Prostate gland (tissue), 2 donors: Measurements from ENCODE around the gene KCNJ15. TPM values are rescaled to one million over a fixed set of nuclear protein-coding genes. Genes with fewer than 3 reads are reported as not detected.

ENCODE experiments used
- DNase-seq: peaks from one replicate; pipeline ENCODE4 v3.0.0-alpha.2; 2019; ENCODE audit warnings: low spot score
- H3K27ac ChIP-seq, 2 donors: fragments of 200-600 bp; sonication (generic); 2 replicates each; pipeline ENCODE4 v1.5.1; 2017 to 2019
- H3K27me3 ChIP-seq: fragments of 200-600 bp; sonication (generic); replicated peaks from 2 replicates; pipeline ENCODE4 v1.5.1; 2019; ENCODE audit not compliant: insufficient read depth
- H3K36me3 ChIP-seq, 2 donors: fragments of 200-600 bp; sonication (generic); 1 replicate in 1 of 2; 2 replicates in 1 of 2; pipeline versions ENCODE4 v1.5.1 to v1.8.1; 2017 to 2019
- H3K4me1 ChIP-seq: fragments of 200-600 bp; sonication (generic); replicated peaks from 2 replicates; pipeline ENCODE4 v1.5.1; 2019
- H3K4me3 ChIP-seq, 2 donors: fragments of 200-600 bp; sonication (generic); 2 replicates each; pipeline ENCODE4 v1.5.1; 2017 to 2019
- H3K9me3 ChIP-seq: fragments of 200-600 bp; sonication (generic); 2 replicates; pipeline ENCODE4 v1.5.1; 2017
- POLR2A ChIP-seq: fragments of 450-650 bp; IDR thresholded peaks from one replicate; pipeline ENCODE4 v1.6.1; 2016; ENCODE audit warnings: antibody characterized with exemption, mild to moderate bottlenecking
- POLR2AphosphoS5 ChIP-seq: sonication (generic); formaldehyde crosslinking; IDR thresholded peaks from one replicate; pipeline ENCODE4 v1.6.1; 2017; ENCODE audit warnings: antibody characterized with exemption
- WGBS: methylation state at CpG from one replicate; pipeline ENCODE4 v1.1.5; 2018; 5-methylcytosine and 5-hydroxymethylcytosine counted together
- intact Hi-C: fragments of 100-400 bp; cut with DNase I; formaldehyde crosslinking; loops from one replicate; pipeline ENCODE4 v1.14.2; 2022
- total RNA-seq, 2 donors: library from RNA; depleted of rRNA; stranded (reverse); fragments of >200 nt; gene quantifications; one replicate each; pipeline ENCODE4 v1.1.0, GENCODE V29; 2016
- TF ChIP-seq, protein P1 (sequence below), 4 experiments: fragments of 200-600 bp in 2 of 4; fragments of 450-650 bp in 2 of 4; sonication (generic) in 2 of 4; IDR thresholded peaks; 1 replicate in 3 of 4; 2 replicates in 1 of 4; pipeline ENCODE4 v1.5.1; 2016 to 2019; ENCODE audit warnings: antibody characterized with exemption in 4 of 4, mild to moderate bottlenecking in 2 of 4, moderate library complexity in 2 of 4

The KCNJ15 gene
- total RNA-seq, 2 donors from 2014 or later, result 4.5 to 5.6 TPM

DNA sequence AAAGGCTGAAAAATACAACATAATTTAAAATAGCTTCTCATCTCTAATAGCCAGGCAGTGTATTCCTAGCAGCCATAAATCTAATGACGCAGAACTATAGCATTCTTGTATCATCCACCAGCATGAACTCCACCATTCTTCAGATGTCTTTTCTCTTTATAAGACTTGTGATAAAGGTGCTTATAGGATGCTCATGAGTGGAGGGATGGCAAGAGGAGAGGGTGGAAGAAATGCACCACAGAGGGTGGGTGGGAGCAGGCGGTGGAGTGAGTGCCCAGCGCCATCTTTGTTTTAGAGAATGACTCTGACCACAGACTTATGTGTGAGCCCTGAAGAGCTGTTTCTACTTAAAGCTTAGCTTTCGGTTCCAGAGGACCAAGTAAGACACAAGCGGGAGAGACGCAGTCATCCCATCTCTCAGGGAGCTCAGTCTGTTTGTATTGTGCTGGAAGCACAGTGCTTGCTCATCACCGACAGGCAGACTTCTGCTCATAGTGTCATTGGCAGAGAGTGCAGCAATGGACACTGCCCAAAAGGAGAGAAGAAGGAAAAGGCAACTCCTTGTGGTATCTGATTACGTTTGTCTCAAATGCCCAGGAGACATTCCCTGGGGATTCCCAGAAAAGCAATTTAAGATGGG is 65.6 kb downstream of the KCNJ15 start:
- Histone ChIP-seq H3K27me3 (no peaks in the 10 kb centered on the region), H3K36me3 (no peaks in the 10 kb centered on the region), H3K27ac (no peak overlapping the region), H3K4me1 (no peaks in the 10 kb centered on the region), H3K9me3 (no peaks in the 10 kb centered on the region), H3K4me3 (no peak overlapping the region)
- intact Hi-C loops, result no loop called here
- no peak for TF ChIP-seq POLR2A
- TF ChIP-seq POLR2AphosphoS5, result no peak
- TF ChIP-seq, protein P1, sequence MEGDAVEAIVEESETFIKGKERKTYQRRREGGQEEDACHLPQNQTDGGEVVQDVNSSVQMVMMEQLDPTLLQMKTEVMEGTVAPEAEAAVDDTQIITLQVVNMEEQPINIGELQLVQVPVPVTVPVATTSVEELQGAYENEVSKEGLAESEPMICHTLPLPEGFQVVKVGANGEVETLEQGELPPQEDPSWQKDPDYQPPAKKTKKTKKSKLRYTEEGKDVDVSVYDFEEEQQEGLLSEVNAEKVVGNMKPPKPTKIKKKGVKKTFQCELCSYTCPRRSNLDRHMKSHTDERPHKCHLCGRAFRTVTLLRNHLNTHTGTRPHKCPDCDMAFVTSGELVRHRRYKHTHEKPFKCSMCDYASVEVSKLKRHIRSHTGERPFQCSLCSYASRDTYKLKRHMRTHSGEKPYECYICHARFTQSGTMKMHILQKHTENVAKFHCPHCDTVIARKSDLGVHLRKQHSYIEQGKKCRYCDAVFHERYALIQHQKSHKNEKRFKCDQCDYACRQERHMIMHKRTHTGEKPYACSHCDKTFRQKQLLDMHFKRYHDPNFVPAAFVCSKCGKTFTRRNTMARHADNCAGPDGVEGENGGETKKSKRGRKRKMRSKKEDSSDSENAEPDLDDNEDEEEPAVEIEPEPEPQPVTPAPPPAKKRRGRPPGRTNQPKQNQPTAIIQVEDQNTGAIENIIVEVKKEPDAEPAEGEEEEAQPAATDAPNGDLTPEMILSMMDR (IDR thresholded peaks at IDR 0.05), result no peak
- 82% methylated on average over 8 of the region's 8 CpGs for WGBS
- DNase-seq, result no peak

DNA sequence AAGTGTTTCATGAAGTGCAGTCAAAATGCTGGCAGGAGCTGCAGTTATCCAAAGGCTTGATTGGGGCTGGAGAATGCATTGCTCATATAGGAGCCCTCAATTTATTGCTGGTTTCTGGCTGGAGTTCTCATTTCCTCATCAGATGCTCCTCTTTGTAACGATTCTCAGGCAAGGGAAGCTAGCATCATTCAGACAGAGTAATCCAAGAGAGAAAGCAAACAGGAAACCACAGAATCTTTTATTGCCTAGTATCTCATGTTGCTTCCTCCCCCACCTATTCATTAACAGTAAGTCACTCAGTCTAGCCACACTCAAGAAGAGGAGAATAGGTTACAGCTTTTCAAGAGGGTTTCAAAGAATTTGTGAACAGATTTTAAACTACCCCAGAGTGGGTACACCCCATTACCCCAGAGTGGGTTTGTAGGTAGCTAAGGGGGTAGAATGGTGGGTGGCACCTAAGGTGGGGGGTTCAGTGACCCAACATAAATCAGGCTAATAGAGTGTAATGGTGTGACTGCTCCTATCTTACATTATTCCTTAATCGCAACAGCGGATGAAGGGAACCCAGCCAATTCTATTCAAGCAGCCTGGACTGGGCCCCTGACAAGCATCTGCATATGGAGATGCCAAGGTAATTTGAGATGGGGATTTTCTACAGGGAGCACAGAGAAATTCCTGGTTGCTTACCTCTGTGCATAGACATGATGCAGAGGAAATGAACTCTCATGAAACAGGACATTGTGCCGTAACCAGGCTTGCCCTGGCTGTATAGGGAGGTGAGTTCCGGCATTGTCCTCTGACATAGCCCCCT is 67.1 kb downstream of the KCNJ15 start:
- intact Hi-C loops, result no loop called here
- no peaks in the 10 kb centered on the region for H3K9me3 ChIP-seq
- WGBS, result 12% methylated on average over 5 of the region's 5 CpGs
- H3K4me1 ChIP-seq, result no peaks in the 10 kb centered on the region
- no peak overlapping the region for H3K27ac ChIP-seq
- no peaks in the 10 kb centered on the region for H3K36me3 ChIP-seq
- H3K27me3 ChIP-seq, result no peaks in the 10 kb centered on the region
- no peak overlapping the region for H3K4me3 ChIP-seq
- DNase-seq, result peak; percentile 39
- TF ChIP-seq, protein P1 (IDR thresholded peaks at IDR 0.05), result no peak
- TF ChIP-seq POLR2AphosphoS5, result peak; percentile 39

DNA sequence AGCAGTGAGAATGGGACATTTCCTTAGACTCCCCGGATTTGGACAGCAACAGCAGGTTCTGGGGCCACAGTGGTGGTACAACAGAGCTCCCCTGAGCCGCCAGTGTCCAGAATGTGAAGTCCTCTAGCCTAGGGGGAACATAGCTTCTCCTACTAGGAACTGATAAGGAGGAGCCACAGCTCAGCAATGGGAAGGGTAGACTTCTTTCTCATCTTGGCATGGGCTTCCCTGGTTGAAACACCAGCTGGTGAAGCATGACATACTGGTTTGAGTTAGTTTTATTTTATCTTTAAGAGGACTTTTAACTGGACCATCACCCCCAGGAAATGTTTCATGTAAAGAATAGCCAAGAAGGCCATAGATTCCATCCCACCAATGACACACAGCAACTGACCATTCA is 68.4 kb downstream of the KCNJ15 start:
- TF ChIP-seq POLR2A, result no peak
- TF ChIP-seq, protein P1 (IDR thresholded peaks at IDR 0.05), result no peak
- no peak for TF ChIP-seq POLR2AphosphoS5
- no peak for DNase-seq
- H3K9me3 ChIP-seq, result no peaks in the 10 kb centered on the region
- H3K27ac ChIP-seq, result no peak overlapping the region
- WGBS, result 83% methylated on average over 2 of the region's 2 CpGs
- H3K4me3 ChIP-seq, result no peak overlapping the region
- no peaks in the 10 kb centered on the region for H3K36me3 ChIP-seq
- intact Hi-C loops, result no loop called here
- no peaks in the 10 kb centered on the region for H3K4me1 ChIP-seq
- H3K27me3 ChIP-seq, result no peaks in the 10 kb centered on the region

DNA sequence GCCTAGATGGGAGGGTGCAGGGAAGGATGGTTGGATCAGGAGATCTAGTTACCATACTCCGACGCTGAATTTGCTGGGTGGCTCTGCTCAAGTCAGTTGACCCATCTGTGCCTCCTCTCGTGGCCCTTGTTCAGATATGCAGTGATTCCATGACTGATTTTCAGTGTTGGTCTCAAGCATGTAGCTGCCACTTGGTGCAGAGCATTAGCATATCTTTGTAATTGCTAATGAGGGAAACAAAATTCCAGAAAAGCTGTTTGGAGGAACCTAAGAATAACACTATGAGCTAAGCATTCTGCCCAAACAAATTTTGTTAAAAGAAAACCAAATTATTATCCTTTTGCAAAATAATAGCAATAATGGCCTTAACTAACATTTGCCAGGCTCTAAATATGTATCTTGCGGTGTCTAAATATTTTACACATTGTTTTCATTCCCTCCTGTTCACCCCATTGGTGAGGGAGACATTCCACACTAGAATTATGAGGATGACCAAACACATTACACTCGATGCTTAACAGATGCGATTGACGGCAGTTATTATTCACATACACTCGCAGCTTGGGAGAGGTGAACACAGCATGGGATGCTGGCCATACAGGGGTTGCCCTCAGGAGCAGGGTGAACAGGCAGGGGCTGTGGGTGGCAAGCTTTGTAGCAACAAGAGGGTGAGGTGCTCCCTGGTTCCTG is 69.1 kb downstream of the KCNJ15 start:
- Histone ChIP-seq H3K4me1 (no peaks in the 10 kb centered on the region), H3K9me3 (no peaks in the 10 kb centered on the region), H3K36me3 (no peaks in the 10 kb centered on the region), H3K4me3 (no peak overlapping the region), H3K27me3 (no peaks in the 10 kb centered on the region), H3K27ac (no peak overlapping the region)
- no peak for TF ChIP-seq POLR2A
- DNase-seq, result no peak
- intact Hi-C loops, result no loop called here
- 82% methylated on average over 8 of the region's 8 CpGs for WGBS

DNA sequence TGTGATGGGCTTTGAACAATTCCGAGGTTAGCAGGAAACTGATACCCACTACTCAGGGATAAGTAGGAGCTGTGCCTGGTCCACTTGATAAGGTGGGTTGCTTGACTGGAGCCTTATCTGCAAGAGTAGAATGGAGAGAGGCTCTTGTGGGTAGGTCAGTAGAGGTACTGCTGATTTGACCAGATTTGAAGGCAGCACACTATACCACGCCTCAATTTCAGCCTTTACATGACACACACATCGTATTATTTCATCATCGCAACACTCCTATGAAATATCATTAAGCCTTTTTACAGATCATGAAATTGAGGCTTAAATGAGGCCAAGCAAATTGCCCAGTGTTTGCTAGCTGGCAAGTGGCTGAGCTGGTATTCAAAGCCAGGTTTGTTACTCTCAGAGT is 69.6 kb downstream of the KCNJ15 start:
- no peaks in the 10 kb centered on the region for H3K4me1 ChIP-seq
- H3K27ac ChIP-seq, result no peak overlapping the region
- H3K4me3 ChIP-seq, result no peak overlapping the region
- no peaks in the 10 kb centered on the region for H3K36me3 ChIP-seq
- TF ChIP-seq POLR2AphosphoS5 (no peak), POLR2A (no peak)
- TF ChIP-seq, protein P1 (IDR thresholded peaks at IDR 0.05), result no peak
- DNase-seq, result no peak
- no peaks in the 10 kb centered on the region for H3K9me3 ChIP-seq
- intact Hi-C loops, result no loop called here
- WGBS, result 85% methylated on average over 4 of the region's 4 CpGs
- no peaks in the 10 kb centered on the region for H3K27me3 ChIP-seq
